Subcutaneous adipose tissue (tissue), 4 donors: Measurements from ENCODE around the gene PHF3. TPM values are rescaled to one million over a fixed set of nuclear protein-coding genes. Genes with fewer than 3 reads are reported as not detected.

Experiments used
- CTCF ChIP-seq: fragments of 450-650 bp; IDR thresholded peaks from one replicate; pipeline ENCODE4 v1.5.1; 2016; ENCODE audit warnings: low read depth, mild to moderate bottlenecking, control low read depth, antibody characterized with exemption, moderate library complexity
- total RNA-seq, 4 donors: library from RNA; depleted of rRNA; stranded (reverse); fragments of >200 nt; gene quantifications; one replicate each; pipeline ENCODE4 v1.1.0, GENCODE V29; 2016

Gene PHF3
- total RNA-seq, 4 donors from 2014 or later, result 83.0 to 110 (median 91.3) TPM

DNA sequence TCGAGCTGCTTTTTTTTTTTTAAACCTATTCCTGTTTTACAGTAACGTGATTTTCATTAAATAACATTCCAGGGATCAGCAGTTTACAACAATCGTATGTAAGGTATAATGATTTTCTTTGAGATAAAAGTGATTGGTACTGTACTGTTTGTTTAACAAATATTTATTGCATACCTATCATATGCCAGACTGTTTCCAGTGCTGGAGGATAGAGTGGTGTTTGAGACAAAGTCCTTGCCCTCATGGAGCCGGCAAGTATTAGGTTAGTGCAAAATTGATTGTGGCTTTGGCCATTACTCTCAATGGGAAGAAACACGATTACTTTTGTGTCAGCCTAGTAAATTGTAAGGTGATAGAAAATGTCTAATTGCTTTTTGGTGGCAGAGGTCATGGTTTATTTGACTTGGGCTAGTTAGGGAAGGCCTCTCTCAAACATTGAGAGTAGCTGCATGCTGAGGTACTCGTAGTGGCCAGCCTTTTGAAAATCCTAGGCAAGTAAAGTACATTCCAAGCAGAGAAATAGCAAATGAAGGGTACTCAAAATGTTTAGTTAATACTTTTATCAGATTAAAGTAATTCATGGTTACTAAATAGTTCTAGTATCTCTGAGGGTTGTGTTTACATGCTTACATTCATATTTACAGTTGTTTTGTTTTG lies 35.6 kb downstream of the PHF3 start:
- TF ChIP-seq CTCF, result no peak

DNA sequence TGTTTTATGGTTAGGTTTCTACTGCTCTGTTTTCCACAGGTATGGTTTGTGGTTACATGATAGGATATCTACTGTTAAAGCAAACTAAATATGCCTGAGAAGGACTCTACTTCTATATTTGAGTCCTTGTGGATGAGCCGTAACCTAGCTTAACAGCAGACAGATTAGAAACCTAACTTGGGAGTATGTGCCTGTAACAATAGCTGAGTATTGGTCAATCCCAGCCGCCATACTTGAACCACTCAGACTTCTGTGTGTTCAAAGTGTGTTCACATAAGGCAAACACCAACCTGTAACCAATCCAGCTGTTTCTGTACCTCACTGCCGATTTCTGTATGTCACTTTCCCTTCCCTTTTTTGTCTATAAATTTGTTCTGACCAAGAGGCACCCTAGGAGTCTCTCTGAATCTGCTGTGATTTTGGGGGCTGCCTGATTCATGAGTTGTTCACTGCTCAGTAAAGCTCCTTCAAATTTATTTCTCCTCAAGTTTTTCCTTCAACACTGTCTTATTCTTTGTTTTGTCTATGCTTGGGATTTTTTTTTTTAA lies 37.1 kb downstream of the PHF3 start:
- TF ChIP-seq CTCF, result no peak

DNA sequence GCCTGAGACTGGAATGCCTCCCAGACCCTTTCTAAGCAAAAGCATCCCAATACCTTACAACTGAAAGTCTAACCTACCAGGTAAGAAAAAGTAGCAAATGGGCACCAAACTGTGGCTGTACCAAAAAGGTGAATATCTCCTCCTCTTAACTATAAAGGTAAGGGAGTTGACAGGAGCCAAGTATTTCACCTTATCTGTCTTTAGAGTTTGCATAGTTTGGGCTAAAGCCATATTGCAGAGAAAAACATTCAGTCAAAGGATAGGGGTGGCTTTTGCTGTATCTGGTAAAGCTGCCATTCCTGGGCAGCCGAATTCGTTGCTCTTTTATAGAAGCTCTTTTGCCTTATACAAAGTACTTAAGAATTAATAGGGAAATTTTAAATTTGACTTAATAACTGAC lies 38.1 kb downstream of the PHF3 start:
- TF ChIP-seq CTCF, result no peak

DNA sequence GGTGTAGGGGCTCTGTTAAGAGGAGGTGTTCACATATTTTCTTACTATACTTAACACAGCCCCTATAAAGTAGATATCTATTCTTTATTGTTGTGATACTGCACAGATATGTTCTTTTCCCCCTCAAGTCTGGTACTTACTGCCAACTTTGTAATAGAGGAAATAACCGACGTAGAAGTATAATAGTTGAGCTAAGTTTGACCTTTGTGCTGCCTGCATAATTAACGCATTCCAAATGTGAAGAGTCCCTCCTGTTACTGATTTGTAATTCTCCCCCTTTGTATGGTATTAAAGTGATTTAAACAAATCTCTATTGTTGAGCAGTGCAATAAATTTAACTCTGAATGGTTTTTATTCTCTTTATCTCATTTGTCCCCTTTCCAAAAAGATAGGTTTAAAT lies 39.0 kb downstream of the PHF3 start:
- TF ChIP-seq CTCF, result no peak

GRCh38 chr6:63675138-63675537 lies 39.5 kb downstream of the PHF3 start:
- TF ChIP-seq CTCF, result no peak

GRCh38 chr6:63676412-63677114 lies 41.0 kb downstream of the PHF3 start:
- TF ChIP-seq CTCF, result no peak

- no peak for TF ChIP-seq CTCF
These were observed 41.7 kb downstream of the PHF3 start for GRCh38 chr6:63677282-63677681.
